GM20431 (cell line): ENCODE data around the gene SAA1.
"Not testable (repeated sequence)": the region's sequence is repeated elsewhere in the genome, so short reads cannot be mapped to it uniquely, and the experiment has no call there.

Source experiments
- in situ Hi-C: fragments of 300-500 bp; cut with MseI, MboI; formaldehyde crosslinking; loops from one replicate; pipeline ENCODE4 v1.15.0; 2020; ENCODE audit warnings: low sequenced_read_pairs; ENCODE audit not compliant: unreplicated experiment

SAA1 gene

DNA sequence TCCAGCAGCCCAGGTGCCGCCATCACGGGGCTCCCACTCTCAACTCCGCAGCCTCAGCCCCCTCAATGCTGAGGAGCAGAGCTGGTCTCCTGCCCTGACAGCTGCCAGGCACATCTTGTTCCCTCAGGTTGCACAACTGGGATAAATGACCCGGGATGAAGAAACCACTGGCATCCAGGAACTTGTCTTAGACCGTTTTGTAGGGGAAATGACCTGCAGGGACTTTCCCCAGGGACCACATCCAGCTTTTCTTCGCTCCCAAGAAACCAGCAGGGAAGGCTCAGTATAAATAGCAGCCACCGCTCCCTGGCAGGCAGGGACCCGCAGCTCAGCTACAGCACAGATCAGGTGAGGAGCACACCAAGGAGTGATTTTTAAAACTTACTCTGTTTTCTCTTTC is at the start of gene SAA1:
Gene SAA1, plus strand, starts transcription at position 316 of the 400 bp plus-strand sequence. CDS start 624 bp downstream, outside the sequence.
- in situ Hi-C loops, result no loop called here

DNA sequence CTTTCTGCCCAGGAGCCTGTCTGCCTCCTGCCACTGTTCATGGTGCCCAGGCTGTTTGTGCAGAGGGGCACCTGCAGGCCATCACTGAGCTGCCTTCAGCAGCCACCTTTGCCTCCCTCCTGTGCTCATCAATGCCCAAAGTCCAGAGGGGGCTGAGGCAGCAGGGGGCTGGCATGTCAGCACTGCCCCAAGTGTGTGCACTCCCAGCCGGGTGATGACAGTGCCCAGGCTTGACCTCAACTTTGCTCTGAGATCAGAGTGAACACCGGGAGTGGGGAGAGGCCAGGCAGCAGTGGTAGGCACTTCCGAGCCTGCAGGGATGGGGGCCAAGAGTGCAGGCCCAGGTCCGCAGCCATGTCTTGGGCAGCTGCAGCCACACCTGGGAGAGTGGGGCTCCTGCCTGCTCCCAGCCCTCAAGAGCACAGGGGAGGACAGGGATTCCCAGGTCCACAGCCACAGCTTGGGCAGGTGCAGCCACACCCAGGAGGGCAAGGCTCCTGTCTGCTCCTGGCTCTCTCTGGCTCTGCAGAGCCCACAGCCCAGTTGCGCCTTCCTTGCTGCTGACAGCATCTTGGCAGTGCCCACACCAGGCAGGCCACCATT is 44.7 kb upstream of the SAA1 start:
- in situ Hi-C loops, result no loop called here

DNA sequence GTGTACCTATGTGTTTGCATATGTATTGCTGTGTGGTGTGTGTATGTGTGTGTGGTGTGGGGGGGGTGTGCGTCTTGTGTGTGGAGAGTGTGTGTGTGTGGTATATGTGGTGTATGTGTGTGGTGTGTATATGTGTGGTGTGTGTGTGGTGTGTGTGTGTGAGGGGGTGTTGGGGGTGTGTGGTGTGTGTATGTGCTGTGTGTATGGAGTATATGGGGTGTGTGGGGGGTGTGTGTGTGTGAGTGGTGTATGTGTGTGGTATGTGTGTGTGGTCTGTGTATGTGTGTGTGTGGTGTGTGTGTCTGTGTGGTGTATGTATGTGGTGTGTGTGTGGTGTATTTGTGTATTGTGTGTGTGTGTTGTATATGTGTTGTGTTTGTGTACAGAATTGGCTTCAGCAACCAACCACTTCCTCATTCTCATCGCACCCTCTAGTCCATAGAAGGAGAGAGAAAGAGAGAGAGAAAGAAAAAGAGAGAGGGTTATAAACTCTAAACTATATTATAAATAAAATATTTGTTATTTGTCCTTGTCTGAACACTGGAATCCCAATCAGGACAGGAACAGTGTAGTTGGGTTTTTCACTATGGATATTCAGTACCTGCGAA is 43.1 kb upstream of the SAA1 start:
- in situ Hi-C loops, result no loop called here

DNA sequence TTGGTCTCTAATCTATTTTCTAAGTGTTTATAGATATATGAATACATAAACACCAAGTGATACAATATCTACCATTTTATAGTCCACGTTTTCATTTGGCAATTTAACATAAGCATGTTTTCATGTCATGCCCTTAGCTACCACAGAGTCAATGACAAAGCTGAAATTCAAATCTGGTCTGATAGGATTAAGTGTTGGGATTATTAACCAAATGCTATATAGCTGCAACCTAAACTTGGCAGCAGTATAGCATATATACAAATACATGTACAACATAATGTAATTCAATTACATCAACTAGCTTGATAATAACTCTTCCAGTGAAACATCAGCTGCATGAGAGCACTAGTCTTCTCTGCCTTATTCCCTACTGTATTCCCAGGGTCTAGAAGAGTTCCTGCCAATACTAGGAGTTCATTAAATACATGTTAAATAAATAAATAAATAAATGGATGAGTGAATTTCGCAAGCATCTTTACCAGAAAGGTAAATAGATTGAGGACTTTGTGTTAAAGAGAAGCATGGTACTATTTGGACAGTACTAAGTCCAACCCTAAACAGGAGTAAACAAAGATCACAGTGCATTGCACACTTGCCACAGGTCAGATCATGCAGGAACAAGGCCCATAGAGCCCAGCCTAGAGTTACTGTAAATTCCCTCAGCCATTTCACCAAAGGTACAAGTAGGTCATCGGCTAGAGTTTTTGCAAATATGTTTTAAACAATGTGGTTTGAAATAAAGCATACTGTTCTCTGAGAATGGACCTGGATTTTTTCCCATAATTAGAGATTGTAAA is 42.3 kb upstream of the SAA1 start:
- in situ Hi-C loops, result no loop called here

DNA sequence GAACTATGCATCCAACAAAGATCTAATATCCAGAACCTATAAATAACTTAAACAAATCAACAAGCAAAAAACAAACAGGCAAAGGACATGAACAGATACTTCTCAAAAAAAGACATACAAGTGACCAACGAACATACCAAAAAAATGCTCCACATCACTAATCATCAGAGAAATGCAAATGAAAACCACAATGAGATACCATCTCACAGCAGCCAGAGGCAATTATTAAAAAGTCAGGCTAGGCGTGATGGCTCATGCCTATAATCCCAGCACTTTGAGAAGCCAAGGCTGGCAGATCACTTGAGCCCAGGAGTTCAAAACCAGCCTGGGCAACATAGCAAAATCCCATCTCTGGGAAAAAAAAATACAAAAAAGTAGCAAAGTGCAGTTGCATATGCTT is 40.2 kb upstream of the SAA1 start:
- in situ Hi-C loops, result no loop called here

DNA sequence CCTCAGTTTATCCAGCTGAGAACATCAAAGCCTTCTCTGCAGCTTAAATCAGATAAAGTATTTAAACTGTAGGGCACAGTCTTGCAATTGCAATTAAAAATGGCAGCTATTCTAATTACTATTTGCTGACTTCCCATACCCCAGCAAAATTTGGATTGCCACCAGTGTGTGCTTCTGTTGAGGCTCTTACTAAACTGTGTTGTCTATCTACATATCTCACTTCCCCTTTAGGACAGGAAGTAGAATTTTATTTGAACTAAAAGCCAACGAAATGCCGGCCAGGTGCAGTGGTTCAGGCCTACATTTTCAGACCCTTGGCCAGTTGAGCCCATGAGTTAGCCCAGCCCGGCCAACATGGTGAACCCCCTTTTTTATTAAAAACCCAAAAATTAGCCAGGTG is 36.6 kb upstream of the SAA1 start:
- in situ Hi-C loops, result no loop called here

DNA sequence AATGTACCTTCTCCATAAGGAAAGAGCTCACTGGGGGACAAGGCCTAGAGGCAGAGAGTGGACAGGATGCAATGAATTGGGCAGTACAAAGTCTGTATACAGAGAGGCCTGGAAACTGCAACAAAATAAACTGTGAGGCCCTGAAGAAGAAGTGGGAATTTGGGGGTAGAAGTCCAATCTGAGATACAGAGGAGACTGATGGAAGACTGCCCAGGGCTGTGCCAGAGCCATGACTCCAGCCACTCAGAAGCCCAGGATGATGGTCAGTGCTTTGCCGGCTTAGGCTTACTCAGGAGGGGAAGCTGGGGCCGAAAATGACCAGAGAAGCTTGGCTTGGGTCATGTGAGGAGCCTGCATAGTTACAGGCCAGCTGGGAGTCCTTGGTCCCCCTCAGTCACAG is 35.2 kb upstream of the SAA1 start:
- in situ Hi-C loops, result no loop called here

DNA sequence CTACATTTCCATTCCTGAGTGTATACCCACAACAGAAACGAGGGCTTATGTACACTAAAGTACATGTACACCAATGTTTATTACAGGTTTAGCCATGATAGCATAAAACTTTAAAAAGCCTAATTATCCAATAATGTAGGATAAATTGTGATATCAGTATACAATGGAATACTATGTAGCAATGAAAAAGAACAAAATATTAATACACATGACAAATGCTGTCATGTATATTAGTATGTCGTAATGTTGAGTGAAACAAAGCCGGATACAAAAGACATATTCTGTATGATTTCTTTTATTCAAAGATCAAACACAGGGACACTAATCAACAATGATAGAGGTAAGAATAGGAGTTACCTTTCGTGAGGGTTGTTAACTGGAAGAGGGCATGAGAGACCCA is 32.2 kb upstream of the SAA1 start:
- in situ Hi-C loops, result no loop called here

DNA sequence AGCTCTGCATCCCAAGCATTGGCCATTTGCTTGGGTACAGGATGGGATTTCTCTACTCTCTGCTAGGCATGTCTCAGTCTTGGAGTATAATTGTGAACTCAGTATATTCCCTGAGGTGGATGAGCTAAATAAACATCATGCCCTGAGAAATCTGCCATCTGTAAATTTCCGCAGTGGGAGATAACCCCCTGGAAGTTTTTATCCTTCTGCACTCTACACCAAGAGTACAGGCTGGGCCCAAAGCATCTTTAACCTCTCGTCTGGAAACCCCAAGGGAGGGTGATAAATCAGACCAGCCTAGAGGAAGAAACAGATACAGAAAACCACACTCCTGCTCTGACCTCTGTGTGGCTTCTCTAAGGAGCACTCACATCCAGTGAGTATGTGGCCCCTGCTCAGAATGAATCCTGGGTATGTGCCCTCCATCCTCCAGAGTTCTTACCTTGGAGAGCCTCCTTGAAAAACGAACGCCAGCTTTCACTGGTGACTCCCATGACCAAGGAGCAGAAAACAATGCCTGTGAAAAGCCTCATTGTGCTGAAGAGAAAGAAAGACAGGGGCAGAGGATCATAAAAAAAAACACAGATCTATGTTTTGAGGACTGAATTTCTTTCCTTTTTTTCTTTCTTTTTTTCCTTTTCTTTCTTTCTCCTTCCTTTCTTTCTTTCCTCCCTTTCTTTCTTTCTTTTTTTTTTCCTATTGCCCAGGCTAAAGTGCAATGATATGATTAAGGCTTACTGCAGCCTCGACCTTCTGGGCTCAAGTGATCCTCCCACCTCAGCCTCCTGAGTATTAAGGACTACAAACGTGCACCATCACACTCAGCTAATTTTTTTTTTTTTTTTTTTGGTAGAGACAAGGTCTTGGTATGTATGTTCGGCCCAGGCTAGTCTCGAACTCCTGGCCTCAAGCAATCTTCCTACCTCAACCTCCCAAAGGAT is 30.4 kb upstream of the SAA1 start:
- in situ Hi-C loops, result no loop called here

DNA sequence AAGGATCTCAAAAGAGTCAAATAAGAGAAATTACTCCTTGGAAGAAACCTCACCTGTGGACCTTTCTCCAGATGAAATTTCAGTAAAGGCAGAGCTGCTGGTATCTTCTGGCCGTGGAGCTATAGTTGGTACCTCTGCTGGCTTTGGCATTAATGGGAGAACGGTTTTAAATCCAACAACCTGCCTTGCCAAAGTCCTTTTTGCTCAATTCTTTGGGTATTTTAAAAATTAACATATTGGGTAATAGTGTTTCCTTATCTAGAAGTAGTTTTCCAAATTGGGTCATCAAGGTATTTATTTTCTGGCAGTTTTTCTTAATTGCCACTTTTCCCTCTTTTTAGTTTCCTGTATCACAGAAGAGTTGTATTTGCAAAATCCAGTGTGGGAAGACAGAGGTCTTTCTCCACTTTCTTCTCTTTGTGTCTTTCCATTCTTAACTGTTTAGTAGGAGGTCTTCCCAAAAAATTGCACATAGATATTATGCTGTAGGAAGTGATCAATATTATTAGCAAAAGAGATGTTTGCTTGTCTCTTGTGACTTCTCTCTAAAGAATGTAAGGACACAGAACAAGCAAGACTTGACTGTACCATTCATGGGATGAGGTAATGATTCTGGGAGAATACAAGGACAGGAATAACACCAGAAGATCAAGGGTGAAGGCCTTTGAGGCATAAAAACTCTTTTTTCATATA is 29.3 kb upstream of the SAA1 start, which contains the start of gene SAA4:
Gene SAA4, minus strand, starts transcription at position 139 of the 693 bp plus-strand sequence. CDS start 876 bp downstream, outside the sequence.
- in situ Hi-C loops, result no loop called here

DNA sequence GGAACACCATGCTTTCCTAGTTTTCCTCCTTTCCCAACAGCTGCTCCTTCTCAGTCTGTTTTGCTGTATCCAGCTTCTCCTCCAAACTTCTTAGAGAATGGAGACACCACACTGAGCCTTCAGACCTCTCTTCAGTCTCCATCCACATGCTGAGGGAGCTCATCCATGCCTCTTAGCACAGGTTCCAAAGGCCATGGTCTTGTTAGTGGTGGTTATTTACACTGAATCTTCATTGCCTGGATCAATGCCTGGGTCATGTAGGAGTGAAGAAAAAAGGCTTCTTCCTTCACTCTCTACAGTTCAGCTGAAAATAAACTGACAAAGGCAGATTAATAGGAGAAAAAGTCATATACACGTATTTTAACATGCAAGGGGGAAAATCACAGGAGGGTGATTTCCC is 26.4 kb upstream of the SAA1 start:
- in situ Hi-C loops, result no loop called here

DNA sequence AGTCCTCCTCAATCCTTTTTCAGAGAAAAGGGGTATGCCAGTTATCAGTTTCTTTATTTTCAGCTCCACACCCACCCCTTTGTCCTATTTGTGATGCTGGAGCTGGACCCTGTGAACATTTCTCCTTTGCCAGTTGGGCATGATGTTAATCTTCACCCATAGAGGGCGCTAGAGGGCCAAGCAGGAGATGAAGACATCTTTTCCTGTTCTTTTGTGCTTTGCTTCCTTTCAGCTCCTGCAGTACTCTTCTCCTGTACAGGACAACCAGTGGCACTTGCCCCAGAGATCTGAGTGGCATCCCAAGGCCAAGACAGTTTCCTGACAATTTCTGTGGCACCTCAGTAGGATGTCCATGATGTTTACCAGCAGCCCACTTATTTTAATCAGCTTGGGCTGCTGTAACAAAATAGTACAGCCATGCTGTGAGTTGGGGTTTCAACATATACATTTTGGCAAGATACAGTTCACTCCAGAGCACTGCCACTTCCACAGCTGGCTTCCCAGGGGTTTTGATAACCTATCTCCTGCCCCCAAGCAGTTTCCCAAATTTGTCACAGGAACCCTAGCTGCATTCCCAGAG is 22.2 kb upstream of the SAA1 start:
- in situ Hi-C loops, result no loop called here

DNA sequence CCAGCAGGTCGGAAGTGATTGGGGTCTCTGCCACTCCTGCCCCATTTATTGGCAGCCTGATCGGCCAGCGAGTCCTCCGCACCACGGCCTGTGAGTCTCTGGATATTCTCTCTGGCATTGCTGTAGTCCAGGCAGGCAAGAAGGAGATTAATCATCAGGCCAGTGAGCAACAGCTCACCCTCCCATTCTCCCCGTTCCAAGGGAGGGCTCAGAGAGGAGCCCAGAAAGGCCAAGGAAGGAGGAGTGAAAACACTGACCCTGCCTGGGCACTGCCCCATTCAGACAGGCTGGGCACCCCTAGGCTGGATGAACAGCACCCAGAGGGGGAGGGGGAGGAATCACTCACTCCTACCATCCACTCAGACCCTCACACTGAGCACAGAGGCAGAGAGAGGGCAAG is 20.7 kb upstream of the SAA1 start:
- in situ Hi-C loops, result no loop called here

DNA sequence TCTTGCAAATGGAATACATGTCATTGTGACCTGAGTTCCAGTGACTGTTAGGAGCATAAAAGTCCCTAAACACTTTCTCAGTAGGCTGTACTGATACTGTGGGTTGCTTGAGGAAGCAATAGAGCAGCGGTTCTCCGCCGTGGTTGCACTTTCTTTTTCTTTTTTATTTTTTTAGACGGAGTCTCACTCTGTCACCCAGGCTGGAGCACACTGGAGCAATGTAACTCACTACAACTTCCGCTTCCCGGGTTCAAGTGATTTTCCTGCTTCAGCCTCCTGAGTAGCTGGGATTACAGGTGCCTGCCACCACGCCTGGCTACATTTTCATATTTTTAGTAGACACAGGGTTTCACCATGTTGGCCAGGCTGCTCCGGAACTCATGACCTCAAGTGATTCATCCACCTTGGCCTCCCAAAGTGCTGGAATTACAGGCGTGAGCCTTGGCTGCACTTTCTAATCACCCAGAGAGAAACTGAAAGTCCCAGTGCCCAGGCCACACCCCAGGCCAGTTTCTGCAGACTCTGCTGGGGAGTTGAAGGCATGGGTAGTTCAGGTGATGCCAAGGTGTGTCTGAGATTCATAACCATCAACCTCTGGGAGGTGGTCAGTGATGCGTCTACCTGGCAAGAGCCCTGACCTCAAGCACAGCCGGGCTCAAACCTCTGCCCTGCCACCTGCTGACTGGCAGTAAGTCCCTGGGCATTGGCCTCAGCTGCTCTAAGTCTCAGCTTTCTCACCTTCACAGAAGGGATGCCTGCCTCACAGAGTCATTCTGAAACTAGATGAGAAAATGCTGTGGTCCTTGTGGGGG is 19.5 kb upstream of the SAA1 start:
- in situ Hi-C loops, result not testable (repeated sequence)

DNA sequence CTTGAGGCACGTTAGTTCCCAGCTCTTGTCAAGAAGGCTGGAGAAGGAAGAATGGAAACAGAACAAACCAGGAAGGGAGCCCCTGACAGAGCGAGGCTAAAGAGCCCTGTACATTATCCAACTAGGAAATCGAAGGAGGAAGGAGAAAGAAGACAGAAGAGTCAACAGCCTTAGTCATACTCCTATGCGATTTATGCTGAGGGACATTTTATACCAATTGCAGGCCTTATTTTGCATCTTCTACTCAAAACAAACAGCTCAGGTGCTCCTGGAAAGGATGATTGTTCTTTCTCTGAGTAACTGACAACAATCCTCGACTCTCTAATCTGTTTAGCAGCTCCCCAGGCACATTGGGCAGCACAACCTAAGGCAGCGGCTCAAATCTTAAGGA is 18.9 kb upstream of the SAA1 start:
- in situ Hi-C loops, result not testable (repeated sequence)

DNA sequence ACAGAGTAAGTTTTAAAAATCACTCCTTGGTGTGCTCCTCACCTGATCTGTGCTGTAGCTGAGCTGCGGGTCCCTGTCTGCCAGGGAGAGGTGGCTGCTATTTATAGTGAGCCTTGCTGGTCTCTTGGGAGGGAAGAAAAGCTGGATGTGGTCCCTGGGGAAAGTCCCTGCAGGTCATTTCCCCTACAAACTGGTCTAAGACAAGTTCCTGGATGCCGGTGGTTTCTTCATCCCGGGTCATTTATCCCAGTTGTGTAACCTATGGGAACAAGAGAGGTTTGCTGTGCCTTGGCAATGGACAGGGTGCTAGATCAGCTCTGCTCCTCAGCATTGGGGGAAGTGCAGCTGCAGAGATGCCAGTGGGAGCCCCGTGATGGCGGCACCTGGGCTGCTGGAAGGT is 17.5 kb upstream of the SAA1 start, which contains the start of gene SAA2:
Gene SAA2, minus strand, starts transcription at position 108 of the 400 bp plus-strand sequence. CDS start 657 bp downstream, outside the sequence.
- in situ Hi-C loops, result no loop called here

DNA sequence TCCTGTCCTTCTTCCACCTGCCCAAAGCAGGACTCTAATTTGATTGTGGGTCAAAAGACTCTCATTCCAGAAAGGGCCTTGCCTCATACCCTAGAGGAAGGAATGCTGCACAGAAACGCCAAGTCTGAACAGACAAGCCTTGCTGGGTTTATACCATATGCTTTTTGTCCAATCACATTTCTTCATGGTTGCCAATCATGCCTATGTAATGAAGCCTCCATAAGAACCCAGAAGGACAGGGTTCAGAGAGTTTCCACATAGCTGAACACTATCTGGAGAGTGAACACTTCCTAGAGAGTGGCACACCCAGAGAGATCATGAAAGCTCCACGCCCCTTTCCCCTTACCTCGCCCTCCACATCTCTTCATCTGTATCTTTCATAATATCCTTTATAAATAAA is 12.8 kb upstream of the SAA1 start:
- in situ Hi-C loops, result no loop called here

DNA sequence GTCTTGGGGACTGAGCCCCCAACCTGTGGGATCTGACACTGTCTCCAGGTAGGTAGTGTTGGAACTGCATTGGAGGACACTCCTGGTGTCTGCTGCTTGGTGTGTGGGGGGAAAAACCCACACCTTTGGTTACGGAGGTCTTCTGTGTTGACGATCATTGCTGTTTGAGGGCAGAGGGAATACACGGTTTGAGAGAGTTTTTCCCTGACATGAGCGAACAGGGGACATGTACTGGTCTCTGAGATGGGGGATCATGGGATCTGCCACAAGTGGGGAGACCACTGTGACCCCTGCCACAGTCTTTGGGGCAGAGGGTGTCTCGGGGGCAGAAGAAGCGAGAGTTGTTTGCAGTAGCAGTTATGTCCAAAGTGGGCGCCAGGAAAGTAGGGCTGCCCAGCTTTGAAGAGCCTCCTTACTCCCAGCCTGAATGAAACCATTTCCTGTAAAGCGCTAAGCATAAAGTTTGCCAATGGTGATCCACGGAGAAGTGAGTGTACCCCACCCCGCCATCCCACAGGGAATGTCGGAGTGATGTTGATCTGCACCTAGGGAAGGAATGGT is 12.2 kb upstream of the SAA1 start:
- in situ Hi-C loops, result no loop called here
